ENCODE results near the gene ASPG. TPM values are rescaled to one million over a fixed set of nuclear protein-coding genes. Genes with fewer than 3 reads are reported as not detected.
A peak's percentile ranks its signal among the peaks of the same experiment; 100 is the strongest.

ASPG gene
- total RNA-seq, 1 donor from 2014 or later = 1.2 TPM

DNA sequence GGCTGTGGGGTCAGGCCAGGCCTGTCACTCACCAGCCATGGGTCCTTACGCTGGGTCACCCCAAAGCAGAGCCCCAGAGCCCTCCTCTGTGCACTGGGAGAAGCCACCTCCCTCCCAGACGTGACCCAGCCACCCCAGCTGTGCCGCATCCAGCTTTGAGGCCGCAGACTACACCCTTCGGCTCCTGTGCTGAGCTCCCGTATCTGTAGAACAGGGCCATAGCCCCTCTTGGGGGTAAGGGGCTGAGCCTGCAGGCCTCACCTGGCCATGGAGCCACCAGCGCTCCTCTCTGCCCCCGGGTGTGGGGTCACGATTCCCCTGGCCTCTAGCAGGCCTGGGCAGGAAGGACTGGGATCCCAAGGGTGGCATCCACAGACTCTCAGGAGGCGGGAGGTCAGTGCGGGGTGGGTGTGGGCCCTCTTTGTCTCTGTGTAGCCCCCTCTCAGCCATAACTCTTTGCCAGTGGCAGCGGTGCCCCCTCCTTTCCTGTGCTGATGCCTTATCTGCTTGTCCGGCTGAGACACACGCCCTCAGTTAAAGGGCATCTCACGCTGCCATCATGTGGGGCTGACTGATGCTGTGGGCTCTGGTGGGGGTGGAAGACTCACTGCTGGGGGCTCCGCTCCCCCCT lies 16.3 kb downstream of the ASPG start:
- Histone ChIP-seq H3K4me2 (no peak overlapping the region), H3K9me3 (ENCODE audit: low read depth) (no peaks in the 10 kb centered on the region), H3K36me3 (no peaks in the 10 kb centered on the region), H3K9ac (no peak overlapping the region), H3F3A (ENCODE audit: low read depth) (no peaks in the 10 kb centered on the region), H3K79me2 (ENCODE audit: low read depth) (no peaks in the 10 kb centered on the region), H3K27ac (no peak overlapping the region), H4K20me1 (ENCODE audit: low read depth) (no peaks in the 10 kb centered on the region), H3K4me1 (no peaks in the 10 kb centered on the region), H2AFZ (replicated peaks) (no peak overlapping the region), H3K4me3 (no peak overlapping the region), H3K27me3 (no peaks in the 10 kb centered on the region)
- Mint-ChIP-seq H3K9me3 (no peaks in the 10 kb centered on the region), H3K27ac (no peak overlapping the region), H3K36me3 (no peaks in the 10 kb centered on the region), H3K27me3 (ENCODE audit: insufficient read depth, low read depth) (peaks cover 4% of the 10 kb centered on the region), H3K4me1 (no peaks in the 10 kb centered on the region), H3K4me3 (no peak overlapping the region)
- TF ChIP-seq, protein P1, sequence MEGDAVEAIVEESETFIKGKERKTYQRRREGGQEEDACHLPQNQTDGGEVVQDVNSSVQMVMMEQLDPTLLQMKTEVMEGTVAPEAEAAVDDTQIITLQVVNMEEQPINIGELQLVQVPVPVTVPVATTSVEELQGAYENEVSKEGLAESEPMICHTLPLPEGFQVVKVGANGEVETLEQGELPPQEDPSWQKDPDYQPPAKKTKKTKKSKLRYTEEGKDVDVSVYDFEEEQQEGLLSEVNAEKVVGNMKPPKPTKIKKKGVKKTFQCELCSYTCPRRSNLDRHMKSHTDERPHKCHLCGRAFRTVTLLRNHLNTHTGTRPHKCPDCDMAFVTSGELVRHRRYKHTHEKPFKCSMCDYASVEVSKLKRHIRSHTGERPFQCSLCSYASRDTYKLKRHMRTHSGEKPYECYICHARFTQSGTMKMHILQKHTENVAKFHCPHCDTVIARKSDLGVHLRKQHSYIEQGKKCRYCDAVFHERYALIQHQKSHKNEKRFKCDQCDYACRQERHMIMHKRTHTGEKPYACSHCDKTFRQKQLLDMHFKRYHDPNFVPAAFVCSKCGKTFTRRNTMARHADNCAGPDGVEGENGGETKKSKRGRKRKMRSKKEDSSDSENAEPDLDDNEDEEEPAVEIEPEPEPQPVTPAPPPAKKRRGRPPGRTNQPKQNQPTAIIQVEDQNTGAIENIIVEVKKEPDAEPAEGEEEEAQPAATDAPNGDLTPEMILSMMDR (IDR thresholded peaks at IDR 0.05) = no peak
- TF ChIP-seq EZH2phosphoT487 (IDR thresholded peaks at IDR 0.05) = no peak
- TF ChIP-seq EZH2 (IDR thresholded peaks at IDR 0.05) = no peak
- no peak for DNase-seq (ENCODE audit: low spot score)

DNA sequence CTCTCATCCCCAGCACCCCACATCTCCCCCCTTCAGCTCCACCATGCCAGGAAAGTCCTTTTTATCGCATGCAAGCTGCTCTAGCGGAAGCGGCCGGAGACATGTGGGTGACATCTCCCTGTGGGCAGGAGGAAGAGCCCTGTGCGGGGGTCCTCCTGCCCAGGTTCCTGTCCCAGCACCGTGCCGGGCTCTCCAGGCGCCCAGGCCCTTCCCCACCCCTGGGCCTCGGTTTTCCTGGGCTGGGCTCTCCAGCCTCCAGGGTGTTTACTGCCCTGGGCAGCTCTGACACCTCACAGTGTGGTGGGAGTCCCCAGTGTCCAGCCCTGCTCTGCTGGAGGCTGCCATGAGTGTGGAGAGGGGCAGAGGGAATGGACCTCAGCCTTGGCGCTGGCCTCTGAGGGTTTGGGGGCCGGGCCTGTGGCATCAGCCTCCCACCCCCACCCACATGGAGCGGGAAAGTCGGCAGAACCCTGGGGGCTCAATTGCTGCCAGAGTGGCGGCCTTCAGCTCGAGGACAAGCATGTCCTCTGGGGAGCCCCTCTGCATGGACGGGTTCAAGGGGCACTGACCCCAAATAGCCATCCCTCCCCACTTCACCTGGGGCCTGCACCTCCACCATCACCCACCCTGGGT lies 16.9 kb downstream of the ASPG start:
- no peak overlapping the region for H3K27ac Mint-ChIP-seq
- DNase-seq (ENCODE audit: low spot score) = no peak
- no peaks in the 10 kb centered on the region for H3F3A ChIP-seq (ENCODE audit: low read depth)
- no peak overlapping the region for H3K27ac ChIP-seq
- no peaks in the 10 kb centered on the region for H3K27me3 ChIP-seq
- no peaks in the 10 kb centered on the region for H3K36me3 ChIP-seq
- peaks cover 4% of the 10 kb centered on the region for H3K27me3 Mint-ChIP-seq (ENCODE audit: insufficient read depth, low read depth)
- H3K36me3 Mint-ChIP-seq = no peaks in the 10 kb centered on the region
- no peak overlapping the region for H3K4me3 Mint-ChIP-seq
- no peaks in the 10 kb centered on the region for H3K9me3 ChIP-seq (ENCODE audit: low read depth)
- TF ChIP-seq, protein P1 (IDR thresholded peaks at IDR 0.05) = no peak
- no peak for TF ChIP-seq EZH2phosphoT487 (IDR thresholded peaks at IDR 0.05)
- TF ChIP-seq EZH2 (IDR thresholded peaks at IDR 0.05) = no peak
- H3K9me3 Mint-ChIP-seq = no peaks in the 10 kb centered on the region
- H3K79me2 ChIP-seq (ENCODE audit: low read depth) = no peaks in the 10 kb centered on the region
- no peaks in the 10 kb centered on the region for H3K4me1 ChIP-seq
- no peak overlapping the region for H3K9ac ChIP-seq
- H4K20me1 ChIP-seq (ENCODE audit: low read depth) = no peaks in the 10 kb centered on the region
- H3K4me1 Mint-ChIP-seq = no peaks in the 10 kb centered on the region
- H3K4me2 ChIP-seq = no peak overlapping the region
- H3K4me3 ChIP-seq = no peak overlapping the region
- H2AFZ ChIP-seq (replicated peaks) = no peak overlapping the region

DNA sequence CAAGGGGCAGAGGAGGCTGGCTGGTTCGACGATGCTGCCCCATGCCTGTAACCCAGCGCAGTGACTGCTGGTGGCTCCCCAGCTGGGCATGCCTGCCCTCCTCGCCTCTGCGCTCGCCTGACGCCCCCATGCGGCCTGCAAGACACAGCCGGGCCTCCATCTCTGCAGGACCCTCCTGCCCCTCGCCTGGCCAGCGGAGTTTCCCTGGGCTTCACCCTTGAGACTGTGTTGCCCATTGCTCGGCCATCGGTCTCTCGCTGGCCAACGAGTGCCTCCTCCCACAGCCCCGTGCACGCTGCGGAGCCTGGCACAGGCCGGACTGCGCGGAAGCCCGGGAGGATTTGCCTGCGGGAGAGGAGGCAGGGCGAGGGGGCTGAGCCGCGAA lies 17.6 kb downstream of the ASPG start:
- Histone ChIP-seq H3K4me1 (peaks cover 6% of the 10 kb centered on the region), H4K20me1 (ENCODE audit: low read depth) (no peaks in the 10 kb centered on the region), H3K9ac (peak overlapping the region; percentile 34), H3K36me3 (no peaks in the 10 kb centered on the region), H3K79me2 (ENCODE audit: low read depth) (no peaks in the 10 kb centered on the region), H3K27me3 (no peaks in the 10 kb centered on the region), H3K9me3 (ENCODE audit: low read depth) (no peaks in the 10 kb centered on the region), H2AFZ (replicated peaks) (no peak overlapping the region), H3K4me3 (no peak overlapping the region), H3K27ac (no peak overlapping the region), H3F3A (ENCODE audit: low read depth) (no peaks in the 10 kb centered on the region), H3K4me2 (no peak overlapping the region)
- no peaks in the 10 kb centered on the region for H3K9me3 Mint-ChIP-seq
- no peak overlapping the region for H3K27ac Mint-ChIP-seq
- H3K4me1 Mint-ChIP-seq = peaks cover 2% of the 10 kb centered on the region
- H3K27me3 Mint-ChIP-seq (ENCODE audit: insufficient read depth, low read depth) = peaks cover 4% of the 10 kb centered on the region
- TF ChIP-seq, protein P1 (IDR thresholded peaks at IDR 0.05) = no peak
- TF ChIP-seq EZH2 (IDR thresholded peaks at IDR 0.05) (no peak), EZH2phosphoT487 (IDR thresholded peaks at IDR 0.05) (no peak)
- DNase-seq (ENCODE audit: low spot score) = no peak
- H3K36me3 Mint-ChIP-seq = no peaks in the 10 kb centered on the region
- no peak overlapping the region for H3K4me3 Mint-ChIP-seq

Data from neural progenitor cell (in vitro differentiated cells).